Skin of body (tissue), 2 donors: ENCODE data around the gene NUDT1. TPM values are rescaled to one million over a fixed set of nuclear protein-coding genes. Genes with fewer than 3 reads are reported as not detected.
A peak's percentile ranks its signal among the peaks of the same experiment; 100 is the strongest.

ENCODE experiments used
- DNase-seq: peaks from one replicate; lab custom pipeline; 2025; lab: John Stamatoyannopoulos, UW
- total RNA-seq: library from RNA; depleted of rRNA; stranded (reverse); fragments of >200 nt; gene quantifications from one replicate; pipeline ENCODE4 v1.2.3, GENCODE V29; 2014

The NUDT1 gene
- total RNA-seq, 1 donor from 2014 or later: 18.8 TPM

DNA sequence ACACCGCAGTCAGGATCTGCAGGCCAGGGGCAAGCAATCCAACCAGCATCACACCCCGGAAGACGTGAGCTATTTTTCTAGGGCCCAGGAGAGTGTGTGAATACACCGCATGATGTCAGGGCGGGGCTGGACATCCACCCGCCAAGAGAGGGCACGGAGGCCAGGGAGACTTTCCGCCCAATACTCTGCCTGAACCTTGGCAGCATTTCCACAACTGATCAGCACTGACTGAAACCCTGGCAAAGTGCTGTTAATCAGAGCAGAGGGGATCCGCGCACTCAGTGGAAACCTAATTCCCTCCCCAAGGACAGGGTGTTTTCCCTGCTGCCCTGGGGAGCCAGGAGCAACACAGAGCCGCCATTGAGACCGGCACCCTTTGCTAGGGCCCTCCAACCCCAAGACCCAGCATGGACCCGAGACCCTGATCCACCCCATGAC is 17.5 kb upstream of the NUDT1 start:
- no peak for DNase-seq

DNA sequence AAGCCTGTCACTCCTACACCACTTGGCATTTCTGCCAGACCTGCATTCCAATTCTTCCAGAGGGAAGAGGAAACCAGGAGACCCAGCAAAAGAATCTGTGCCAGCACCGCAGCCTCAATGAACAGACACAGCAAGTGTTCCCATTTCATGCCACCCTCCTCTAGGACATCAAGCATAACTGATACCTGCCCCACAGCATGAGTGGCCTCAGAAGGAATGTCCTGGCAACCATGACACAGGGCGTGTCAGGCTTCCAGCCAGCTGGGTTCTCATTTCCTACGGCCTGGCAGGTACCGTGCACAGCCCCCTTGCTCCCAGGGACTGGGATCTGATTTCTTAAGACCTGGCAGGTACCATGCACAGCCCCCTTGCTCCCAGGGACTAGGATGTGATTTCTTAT is 17.1 kb upstream of the NUDT1 start:
- no peak for DNase-seq

DNA sequence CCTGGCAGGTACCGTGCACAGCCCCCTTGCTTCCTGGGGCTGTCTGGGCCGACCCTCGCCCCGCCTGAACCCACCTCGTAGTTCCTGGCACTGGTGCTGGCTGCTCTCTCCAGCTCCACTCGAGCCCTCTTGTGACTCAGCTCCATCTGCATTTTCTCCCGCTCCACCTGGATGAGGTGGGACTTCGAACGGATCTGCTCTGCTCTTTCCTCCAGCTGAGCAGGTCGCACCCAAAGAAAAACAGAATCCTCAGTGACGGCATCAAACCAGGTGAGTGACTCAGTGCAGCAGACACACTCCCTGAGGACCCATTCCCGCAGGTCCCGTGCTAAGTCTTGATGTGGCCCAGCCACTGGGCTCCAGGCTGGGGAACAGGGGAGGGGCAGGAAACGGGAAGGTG is 16.7 kb upstream of the NUDT1 start:
- no peak for DNase-seq

DNA sequence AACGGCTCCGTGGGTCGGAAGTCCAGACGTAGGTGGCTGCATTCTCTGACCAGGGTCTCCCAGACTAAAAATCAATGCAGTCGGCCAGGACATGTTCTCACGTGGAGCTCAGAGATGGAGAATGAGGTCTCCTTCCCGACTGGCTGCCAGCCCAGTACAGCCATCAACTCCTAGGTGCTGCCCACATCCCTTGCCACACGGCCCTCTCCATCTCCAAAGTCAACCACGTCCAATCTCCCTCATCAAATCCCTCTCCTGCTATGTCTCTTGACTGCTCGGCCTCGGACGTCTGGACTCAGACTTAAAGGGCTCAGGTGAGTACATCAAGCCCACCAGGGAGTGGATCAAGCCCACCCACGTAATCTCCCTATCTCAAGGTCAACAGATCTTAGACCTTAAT is 16.2 kb upstream of the NUDT1 start:
- no peak for DNase-seq

DNA sequence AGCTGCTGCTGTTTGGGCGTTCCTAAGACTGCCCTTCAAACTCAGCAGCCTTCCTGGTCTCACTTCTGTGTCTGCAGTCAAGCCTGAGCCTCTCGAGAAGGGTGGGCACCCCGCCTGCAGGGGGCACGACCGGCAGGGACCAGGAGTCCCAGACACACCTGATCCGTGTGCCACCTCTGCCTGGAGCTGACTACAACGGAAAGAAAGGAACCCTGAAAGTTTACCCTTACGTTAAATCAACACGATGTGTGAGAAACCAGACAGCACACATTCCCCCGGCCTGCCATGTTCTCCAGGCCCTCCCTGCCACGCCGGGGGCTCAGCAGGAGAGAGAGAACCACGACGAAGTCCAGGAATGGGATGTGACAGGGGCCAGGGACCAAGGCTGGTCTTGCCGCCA is 14.3 kb upstream of the NUDT1 start:
- no peak for DNase-seq

DNA sequence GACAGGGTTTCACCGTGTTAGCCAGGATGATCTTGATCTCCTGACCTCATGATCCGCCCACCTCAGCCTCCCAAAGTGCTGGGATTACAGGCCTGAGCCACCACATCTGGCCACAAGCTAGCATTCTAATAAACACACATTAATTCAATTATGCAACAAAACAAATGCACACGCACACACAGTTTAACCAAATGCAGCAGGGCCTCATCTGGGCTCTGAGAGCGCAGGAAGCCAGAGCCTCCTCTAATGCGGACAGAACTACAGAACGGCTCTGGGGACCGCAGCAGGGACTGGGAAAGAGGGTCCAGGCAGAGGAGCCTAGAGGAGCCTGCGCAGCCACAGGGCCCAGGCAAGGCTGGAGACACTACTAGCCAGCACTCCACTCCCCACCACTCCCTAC is 13.1 kb upstream of the NUDT1 start:
- peak; percentile 16 for DNase-seq

DNA sequence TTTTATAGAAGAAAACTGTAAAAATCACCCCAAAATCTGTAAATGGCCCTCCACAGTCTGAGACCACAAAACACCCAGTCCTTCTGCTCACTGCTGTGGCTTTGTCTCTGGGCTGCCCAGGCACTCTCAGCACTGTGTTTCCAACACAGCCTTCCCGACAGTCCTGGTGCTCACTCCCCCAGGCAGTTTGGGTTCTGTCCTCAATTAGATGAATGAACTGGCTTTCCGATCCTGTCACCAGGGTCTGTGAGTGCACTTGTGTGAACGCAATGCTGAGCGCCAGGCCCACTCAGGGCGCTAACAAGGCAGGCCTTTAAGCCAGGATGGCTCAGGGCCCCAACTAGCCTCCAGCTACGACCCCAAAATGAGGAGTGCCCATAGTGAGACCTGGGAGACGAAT is 12.6 kb upstream of the NUDT1 start:
- DNase-seq: no peak

DNA sequence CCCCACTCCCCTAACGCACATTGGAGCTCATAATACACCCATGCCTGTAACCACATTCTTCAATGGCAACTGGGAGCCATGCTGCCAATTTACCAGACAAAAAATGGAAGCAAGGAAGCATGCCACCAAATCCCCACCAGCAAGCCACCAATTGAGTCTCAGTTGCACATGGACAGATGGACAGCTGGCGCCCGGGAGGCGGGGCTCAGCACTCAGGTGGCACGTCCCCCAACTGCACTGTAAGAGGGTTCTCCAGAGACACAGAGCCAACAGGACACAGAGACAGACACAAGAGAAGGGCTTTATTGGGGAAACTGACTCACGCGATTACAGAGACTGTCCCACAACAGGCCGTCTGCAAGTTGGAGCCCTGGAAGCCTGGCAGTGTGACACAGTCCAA is 11.8 kb upstream of the NUDT1 start:
- DNase-seq: no peak

DNA sequence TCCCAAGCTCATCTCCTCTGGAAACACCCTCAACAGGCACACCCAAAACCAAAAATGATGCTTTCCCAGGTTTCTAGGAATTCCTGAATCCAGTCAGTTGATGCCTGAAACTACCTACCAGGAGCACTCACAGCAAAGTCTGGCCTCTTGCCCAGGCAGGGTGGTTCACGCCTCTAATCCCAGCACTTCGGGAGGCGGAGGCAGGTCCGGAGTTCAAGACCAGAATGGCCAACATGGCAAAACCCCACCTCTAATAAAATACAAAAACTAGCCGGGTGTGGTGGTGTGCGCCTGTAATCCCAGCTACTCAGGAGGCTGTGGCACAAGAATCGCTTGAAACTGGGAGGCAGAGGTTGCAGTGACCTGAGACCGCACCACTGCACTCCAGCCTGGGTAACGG is 11.1 kb upstream of the NUDT1 start:
- DNase-seq: no peak

DNA sequence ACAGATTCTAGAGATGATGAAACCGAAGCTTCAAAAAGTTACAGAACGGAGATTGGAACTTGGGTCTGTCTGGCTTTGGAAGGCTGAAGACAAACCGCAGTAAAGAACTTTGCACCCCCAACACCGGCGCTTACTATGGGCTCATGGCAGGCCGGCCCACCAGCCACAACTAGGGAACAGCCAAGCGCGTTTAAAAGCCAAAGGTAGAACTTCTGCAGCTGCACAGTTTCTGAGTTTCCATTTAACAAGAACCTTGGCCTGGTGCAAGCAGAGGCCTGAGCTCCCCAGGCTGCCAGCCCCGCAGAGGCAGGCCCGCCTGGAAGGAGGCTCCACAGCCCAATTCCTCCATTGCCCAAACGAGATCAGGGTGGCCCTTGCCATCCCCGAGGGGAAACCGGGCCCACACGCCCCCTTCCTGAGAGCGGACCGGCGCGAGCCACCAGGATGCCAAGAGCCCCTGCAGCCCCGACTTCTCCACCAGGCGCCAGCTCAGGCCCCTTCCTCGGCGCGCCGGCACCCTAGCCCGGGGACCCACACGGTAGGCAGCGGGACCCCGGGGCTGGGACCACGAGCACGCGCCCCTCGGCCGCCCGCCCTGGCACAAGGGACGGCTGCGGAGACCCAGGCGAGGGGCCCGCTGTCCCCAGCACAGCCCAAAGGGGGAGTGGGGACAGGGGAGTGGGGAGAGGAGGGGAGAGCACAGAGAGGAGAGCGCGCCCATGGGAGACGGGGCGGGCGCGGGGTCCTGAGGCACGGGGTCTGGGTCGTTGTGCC is 9.8 kb upstream of the NUDT1 start:
- no peak for DNase-seq

DNA sequence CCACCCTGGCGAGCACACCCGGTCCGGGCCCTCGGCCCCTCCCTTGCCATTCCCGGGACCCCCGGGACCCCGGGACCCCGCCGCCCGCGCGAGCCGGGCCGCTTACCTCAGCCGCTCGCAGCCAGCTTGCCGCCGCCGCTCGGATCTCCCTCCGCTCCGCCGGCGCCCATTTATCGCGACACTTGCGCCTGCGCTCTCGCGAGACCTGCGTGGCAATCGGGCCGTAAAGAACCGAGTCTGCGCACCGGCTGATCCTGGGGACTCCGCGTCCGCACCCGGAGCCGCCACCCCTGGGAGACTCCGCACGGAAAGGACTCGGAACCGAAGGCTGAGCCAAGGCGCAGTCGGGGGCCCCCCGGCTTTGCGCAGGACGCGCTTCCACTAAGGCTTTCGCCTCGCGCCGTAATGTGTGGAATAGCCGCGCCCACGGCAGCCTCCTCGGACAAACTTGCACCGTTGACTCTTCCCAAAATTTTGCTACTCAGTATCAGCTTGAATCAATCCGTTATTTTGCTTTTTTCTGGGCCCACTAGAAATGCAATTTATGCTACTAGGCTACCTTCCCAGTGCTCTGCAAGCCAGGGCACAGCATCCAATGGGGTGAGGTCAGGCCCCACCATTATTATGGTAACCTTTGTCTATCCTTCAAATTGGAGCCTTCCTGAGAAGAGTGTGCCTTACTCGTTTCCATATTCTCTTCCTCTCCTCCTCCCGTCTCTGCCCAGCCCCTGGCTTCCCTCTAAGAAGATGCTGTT is 9.1 kb upstream of the NUDT1 start, which contains the start of gene MAD1L1:
Gene MAD1L1, minus strand, starts transcription at position 180 of the 755 bp plus-strand sequence. CDS start 2,812 bp downstream, outside the sequence.
- DNase-seq: peak; percentile 81

DNA sequence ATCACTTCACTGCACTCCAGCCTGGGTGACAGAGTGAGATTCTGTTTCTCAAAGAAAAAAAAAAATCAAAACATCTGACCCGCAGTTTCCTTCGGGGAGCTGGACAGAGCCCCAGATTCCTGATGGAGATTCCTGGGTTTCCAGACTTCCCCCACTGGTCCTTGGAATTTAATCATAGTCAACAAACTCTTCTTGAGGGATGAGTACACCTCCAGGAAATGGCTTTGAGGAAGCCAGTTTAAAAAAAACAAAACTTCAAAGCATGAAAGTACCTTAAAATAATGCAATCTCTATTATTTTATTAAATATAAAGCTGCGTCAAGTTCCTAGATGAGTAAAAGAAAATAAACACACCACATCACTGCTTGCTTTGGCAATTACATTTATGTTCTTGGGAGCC is 8.1 kb upstream of the NUDT1 start:
- DNase-seq: no peak

DNA sequence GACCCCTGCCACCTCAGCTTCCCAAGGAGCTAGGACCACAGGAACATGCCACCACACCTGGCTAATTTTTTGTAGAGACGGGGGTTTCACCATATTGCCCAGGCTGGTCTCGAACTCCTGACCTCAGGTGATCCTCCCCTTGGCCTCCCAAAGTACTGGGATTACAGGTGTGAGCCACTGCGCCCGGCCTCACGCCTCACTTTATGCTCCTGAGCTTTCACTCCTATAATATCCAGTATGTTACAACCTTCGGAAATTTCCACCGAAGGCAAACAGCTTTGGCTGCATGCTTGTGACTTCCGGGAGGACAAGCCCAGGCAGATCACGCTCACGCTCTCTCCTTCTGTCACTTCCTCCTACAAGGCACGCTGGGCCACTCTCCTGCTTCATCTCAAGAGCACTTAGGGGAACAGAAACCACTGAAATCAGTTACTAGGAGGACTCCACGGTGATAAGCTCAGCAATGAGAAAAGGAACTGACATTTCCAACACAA is 4.9 kb upstream of the NUDT1 start:
- no peak for DNase-seq

DNA sequence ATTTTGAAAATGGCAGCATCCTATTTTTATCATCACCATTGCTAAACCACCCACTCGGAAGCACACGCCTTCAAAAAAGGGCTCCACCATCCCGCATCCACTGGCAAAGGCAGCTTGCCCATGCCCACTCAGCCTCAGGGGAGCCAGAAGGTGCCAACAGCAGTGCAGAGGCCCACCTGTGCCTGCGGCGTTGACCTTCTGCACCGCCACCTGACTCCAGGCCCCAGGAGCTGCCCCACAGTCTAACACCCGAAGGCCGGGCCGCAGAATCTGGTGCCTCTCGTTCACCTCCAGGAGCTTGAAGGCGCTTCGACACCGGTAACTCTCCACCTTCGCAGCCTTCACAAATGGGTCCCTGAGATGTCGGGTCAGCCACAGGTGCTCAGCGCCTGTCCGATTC is 2.8 kb upstream of the NUDT1 start:
- DNase-seq: no peak

DNA sequence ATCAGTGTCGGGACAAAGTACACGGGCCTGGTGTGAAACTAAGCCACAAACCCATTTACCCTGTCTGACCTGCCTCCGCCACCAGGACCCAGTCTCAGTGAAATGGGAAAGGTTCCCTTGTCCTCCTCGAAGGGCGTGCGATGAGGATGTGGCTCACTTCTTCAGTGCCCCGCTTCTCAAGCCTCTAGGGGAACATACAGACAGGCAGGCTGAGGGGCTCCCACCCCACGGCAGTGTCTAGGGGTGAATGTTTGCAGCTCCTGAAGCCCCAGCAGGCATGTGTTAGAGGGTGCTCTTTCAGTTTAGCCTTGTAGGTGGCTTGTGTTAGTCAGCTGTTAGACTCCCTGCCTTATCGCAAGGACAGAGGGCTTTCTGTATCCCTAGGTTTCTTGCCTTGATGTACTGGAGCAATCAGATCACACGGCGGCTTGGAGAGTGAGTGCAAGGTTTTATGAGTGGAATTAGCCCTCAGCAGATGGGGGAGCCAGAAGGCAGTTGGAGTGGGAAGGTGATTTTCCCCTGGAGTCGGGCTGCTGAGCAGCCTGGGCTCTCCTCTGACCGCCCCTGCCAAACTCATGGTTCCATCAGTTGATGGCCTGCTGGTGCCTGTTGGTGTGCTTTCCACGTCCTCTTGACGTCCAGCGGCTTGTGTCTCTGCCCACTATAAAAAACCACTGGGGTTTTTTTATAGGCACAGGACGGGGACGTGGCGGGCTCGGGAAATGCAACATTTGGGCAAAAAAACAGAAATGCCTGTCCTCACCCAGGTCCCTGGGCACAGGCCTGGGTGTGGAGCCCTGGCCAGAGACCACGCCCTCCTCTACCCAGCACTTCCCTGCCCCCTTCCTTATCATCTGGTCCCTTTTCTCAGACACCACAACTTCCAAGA is 759 bp downstream of the NUDT1 start:
- DNase-seq: no peak

DNA sequence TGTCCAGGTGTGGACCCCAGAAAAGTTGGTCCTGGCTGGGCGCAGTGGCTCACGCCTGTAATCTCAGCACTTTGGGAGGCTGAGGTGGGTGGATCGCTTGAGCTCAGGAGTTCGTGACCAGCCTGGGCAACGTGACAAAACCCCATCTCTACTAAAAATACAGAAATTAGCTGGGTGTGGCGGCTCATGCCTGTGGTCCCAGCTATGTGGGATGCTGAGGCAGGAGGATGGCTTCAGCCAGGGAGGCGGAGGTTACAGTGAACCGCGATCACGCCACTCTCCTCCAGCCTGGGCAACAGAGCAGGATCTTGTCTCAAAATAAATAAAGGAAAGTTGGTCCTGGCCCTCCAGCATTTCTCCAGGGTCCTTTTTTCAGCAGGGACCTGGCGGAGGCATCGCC is 1.4 kb downstream of the NUDT1 start:
- no peak for DNase-seq

DNA sequence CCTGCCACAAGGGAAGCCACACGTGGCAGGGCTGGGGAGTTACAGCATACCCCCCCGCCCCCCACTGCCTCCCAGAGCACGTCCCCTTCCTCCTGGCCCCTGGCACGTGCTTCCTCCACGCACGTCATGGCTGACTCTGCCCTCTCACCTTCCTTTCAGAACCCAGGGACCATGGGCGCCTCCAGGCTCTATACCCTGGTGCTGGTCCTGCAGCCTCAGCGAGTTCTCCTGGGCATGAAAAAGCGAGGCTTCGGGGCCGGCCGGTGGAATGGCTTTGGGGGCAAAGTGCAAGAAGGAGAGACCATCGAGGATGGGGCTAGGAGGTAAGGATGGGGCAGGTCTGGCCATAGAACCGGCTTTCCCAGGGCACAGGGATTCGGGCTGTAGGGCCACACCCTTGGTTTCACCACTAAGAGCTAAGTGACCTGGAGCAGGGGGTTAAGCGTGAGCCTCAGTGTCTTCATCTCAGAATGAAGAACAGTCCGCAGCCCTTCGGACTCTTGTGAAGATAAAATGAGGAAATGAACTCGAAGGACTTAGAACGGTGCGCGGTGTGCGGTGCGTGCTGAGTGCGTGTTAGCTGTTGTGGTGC is 2.5 kb downstream of the NUDT1 start:
- DNase-seq: no peak

DNA sequence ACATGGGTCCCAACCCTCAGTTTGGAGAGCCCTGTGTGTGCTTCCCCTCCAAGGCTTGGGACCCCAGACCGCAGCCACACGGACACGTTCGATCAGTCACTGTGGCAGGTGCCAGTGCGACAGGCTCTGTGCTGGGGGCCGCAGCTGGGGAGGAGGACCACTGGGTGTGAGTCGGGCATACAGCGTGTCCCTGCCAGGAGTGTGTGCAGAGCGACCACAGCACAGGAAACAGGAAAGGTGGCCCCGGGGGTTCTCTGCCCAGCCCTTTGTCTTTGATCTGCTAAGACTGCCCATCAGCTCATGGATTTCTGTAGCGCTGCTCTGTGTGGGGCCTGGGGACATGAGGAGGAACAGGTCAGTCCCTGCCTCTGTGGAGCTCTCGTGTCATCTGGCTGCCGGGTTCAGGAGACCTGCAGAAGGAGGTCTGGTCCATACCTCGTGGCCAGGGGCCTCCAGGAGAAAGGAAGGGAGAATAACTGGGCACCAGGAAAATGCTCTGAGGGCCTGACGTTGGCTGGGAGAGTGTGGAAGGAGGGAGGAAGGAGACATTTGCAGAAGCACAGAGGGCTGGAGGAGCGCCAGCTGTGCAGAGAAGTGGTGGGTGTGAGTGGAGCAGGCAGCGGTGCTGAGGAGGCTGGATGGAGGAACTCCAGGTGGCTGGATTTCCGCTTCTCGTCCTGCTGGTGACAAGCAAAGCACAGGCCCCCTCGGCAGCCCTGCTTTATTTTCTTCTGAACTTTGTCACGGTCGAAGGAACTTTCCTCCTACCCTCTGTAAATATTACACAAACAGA is 4.1 kb downstream of the NUDT1 start:
- DNase-seq: no peak

DNA sequence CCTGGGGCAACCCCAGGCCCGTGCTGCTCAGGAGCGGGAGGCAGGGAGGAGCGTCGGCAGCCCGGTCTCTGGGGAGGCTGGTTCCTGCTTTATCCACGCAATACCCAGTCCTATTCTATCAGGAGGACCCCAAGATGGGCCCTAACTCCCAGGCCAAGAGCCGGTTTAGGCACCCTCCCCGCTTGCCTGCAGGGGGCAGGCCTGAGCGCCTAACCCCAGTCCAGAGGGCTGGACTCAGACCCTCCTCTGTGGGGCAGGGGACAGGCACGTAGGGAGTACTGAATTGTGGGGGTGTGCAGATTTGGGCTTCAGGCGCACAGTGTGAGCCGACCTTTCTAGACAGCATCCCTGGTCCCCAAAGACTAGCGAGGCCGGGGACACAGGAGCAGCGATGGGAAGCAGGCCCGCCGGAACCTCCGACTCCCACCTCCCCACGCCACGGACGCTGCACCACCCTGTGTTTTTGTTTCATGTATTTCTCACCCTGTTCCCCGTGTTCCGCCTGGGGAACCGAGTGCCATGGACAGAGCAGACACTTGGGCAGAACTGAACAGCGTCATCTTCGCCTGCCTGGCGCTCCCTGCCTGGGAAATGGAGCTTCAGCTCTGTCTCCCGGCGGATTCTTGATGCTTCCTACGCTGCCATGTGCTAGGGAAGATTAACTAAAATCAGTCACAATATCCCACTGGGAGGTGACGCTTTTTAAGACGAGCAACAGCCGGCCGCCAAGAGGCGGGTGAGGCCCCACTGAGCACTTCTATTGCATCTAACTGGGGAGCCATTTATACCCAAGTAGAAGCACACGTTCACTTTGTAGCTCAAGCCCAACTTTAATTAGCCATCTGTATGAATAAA is 5.3 kb downstream of the NUDT1 start:
- DNase-seq: peak; percentile 37
